ENCODE data around the gene RHBDL2. TPM values are rescaled to one million over a fixed set of nuclear protein-coding genes. Genes with fewer than 3 reads are reported as not detected.

The RHBDL2 gene
- total RNA-seq, 4 donors from 2014 or later, result 1.1 TPM; not detected in 3

- TF ChIP-seq CTCF (IDR thresholded peaks at IDR 0.05; ENCODE audit: low read depth), result no peak
These were observed 18.0 kb downstream of the RHBDL2 start for GRCh38 chr1:38923607-38924006.

GRCh38 chr1:38919130-38919529 is 22.5 kb downstream of the RHBDL2 start:
- TF ChIP-seq CTCF (IDR thresholded peaks at IDR 0.05; ENCODE audit: low read depth), result no peak

- TF ChIP-seq CTCF (IDR thresholded peaks at IDR 0.05; ENCODE audit: low read depth), result no peak
These were observed 23.1 kb downstream of the RHBDL2 start for GRCh38 chr1:38918568-38918967.

- no peak for TF ChIP-seq CTCF (IDR thresholded peaks at IDR 0.05; ENCODE audit: low read depth)
These were observed 23.9 kb downstream of the RHBDL2 start for GRCh38 chr1:38917772-38918171.

GRCh38 chr1:38917337-38917736 is 24.3 kb downstream of the RHBDL2 start:
- no peak for TF ChIP-seq CTCF (IDR thresholded peaks at IDR 0.05; ENCODE audit: low read depth)

- TF ChIP-seq CTCF (IDR thresholded peaks at IDR 0.05; ENCODE audit: low read depth), result no peak
These were observed 26.2 kb downstream of the RHBDL2 start for GRCh38 chr1:38915352-38915948.

- no peak for TF ChIP-seq CTCF (IDR thresholded peaks at IDR 0.05; ENCODE audit: low read depth)
These were observed 32.8 kb downstream of the RHBDL2 start for GRCh38 chr1:38908821-38909220.

Data from subcutaneous adipose tissue (tissue), 4 donors.